ENCODE measurements around the gene GFER. TPM values are rescaled to one million over a fixed set of nuclear protein-coding genes. Genes with fewer than 3 reads are reported as not detected.

GFER gene
- total and polyA plus RNA-seq, 4 donors, result 7.4 to 28.4 (median 15.1) TPM

DNA sequence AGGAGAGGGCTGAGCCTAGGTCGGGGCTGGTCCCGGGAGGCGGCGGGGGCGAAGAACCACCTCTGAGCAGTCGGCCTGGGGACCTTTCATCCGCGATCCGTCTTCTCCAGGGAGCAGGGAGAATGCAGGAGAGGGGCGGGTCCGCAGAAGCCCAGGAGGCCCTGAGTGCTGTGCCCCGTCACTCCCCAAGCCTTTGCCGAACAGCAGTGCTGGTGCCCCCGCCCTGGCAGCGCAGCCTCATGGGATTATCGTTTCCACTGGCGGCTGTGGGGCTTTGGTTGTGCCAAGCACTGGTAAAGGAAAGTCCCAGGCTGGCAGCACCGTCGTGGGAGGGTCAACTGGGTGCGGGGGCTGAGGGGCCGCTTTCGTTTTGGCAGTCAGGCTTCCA, 11.5 kb upstream of the GFER start:
- Histone ChIP-seq H3K4me3 (ENCODE audit: low read depth in 1 of 3, low read length in 3 of 3) (peak overlapping the region; percentile 78 to 94 (median 91)), H3K27ac (ENCODE audit: low read depth in 1 of 2, low read length in 2 of 2) (no peak overlapping the region), H3K27me3 (ENCODE audit: control insufficient read depth in 4 of 4, insufficient read depth in 4 of 4, low read length in 3 of 4) (no peaks in the 10 kb centered on the region), H3K4me1 (ENCODE audit: control insufficient read depth in 4 of 4, insufficient read depth in 4 of 4, low read length in 3 of 4) (peaks cover 6 to 23% (median 18%) of the 10 kb centered on the region in 4 donors), H3K9me3 (ENCODE audit: control insufficient read depth in 4 of 4, low read length in 3 of 4) (no peaks in the 10 kb centered on the region), H3K36me3 (ENCODE audit: control insufficient read depth in 4 of 4, insufficient read depth in 3 of 4, low read depth in 1 of 4, low read length in 3 of 4) (peaks cover 13 to 31% (median 15%) of the 10 kb centered on the region in 4 donors), H3K9ac (ENCODE audit: low read depth in 1 of 2, low read length in 2 of 2) (peak overlapping the region; percentile 6 to 90)
- no peak for DNase-seq (ENCODE audit: low spot score)
- WGBS, result 3% methylated on average over 22 of the region's 22 CpGs
- TF ChIP-seq RAD21 (IDR thresholded peaks at IDR 0.05), result no peak
- TF ChIP-seq, protein P1, sequence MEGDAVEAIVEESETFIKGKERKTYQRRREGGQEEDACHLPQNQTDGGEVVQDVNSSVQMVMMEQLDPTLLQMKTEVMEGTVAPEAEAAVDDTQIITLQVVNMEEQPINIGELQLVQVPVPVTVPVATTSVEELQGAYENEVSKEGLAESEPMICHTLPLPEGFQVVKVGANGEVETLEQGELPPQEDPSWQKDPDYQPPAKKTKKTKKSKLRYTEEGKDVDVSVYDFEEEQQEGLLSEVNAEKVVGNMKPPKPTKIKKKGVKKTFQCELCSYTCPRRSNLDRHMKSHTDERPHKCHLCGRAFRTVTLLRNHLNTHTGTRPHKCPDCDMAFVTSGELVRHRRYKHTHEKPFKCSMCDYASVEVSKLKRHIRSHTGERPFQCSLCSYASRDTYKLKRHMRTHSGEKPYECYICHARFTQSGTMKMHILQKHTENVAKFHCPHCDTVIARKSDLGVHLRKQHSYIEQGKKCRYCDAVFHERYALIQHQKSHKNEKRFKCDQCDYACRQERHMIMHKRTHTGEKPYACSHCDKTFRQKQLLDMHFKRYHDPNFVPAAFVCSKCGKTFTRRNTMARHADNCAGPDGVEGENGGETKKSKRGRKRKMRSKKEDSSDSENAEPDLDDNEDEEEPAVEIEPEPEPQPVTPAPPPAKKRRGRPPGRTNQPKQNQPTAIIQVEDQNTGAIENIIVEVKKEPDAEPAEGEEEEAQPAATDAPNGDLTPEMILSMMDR (IDR thresholded peaks at IDR 0.05; ENCODE audit: low read depth, low read length, missing input control), result no peak
- TF ChIP-seq, protein P2, sequence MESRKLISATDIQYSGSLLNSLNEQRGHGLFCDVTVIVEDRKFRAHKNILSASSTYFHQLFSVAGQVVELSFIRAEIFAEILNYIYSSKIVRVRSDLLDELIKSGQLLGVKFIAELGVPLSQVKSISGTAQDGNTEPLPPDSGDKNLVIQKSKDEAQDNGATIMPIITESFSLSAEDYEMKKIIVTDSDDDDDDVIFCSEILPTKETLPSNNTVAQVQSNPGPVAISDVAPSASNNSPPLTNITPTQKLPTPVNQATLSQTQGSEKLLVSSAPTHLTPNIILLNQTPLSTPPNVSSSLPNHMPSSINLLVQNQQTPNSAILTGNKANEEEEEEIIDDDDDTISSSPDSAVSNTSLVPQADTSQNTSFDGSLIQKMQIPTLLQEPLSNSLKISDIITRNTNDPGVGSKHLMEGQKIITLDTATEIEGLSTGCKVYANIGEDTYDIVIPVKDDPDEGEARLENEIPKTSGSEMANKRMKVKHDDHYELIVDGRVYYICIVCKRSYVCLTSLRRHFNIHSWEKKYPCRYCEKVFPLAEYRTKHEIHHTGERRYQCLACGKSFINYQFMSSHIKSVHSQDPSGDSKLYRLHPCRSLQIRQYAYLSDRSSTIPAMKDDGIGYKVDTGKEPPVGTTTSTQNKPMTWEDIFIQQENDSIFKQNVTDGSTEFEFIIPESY (IDR thresholded peaks at IDR 0.05), result no peak
- TF ChIP-seq EGR1 (IDR thresholded peaks at IDR 0.05; ENCODE audit: low read depth in 2 of 2), result no peak
- no peak for TF ChIP-seq NR2F2 (IDR thresholded peaks at IDR 0.05)
- TF ChIP-seq HNF4A (conservative IDR thresholded peaks at IDR 0.05), result no peak
- no peak for TF ChIP-seq GABPA (IDR thresholded peaks at IDR 0.05 in 1 of 2, conservative IDR thresholded peaks at IDR 0.05 in 1 of 2)
- no peak for TF ChIP-seq JUND (IDR thresholded peaks at IDR 0.05)
- no peak for TF ChIP-seq YY1 (IDR thresholded peaks at IDR 0.05)
- no peak for TF ChIP-seq HNF4G (IDR thresholded peaks at IDR 0.05)

DNA sequence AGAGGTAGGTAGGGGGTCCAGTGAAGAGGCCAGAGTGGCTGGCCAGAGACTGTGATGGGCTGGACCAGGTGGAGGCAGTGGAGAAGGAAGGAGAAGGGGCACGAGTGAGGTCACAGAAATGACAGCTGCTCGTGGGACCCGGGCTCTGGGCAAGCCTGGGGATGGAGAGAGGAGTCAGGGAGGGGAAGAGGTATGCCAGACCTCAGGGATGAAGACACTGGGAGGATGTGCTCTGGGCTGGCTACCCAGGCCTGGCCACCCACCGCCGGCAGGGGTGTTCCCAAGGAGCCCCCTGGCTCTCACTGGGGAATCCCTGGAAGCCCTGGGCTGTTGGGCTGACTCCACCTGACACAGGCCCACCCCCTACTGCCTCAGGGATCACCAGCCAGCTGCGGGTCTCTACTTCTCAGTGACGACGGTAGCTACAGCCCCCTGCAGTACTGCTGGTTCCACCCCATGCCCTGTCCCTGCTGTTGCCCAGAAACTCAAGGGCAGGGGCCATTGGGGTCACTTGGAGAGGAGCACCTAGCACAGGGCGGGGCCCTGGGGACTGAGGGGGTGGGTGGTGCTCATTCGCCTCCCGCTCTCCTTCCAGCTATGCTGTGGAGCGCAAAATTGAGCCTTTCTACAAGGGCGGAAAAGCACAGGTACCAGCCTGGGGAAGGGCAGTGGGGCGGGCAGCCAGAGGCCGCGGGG, 10.4 kb upstream of the GFER start:
- Histone ChIP-seq H3K4me3 (ENCODE audit: low read depth in 1 of 3, low read length in 3 of 3) (no peak overlapping the region), H3K27ac (ENCODE audit: low read depth in 1 of 2, low read length in 2 of 2) (no peak overlapping the region), H3K27me3 (ENCODE audit: control insufficient read depth in 4 of 4, insufficient read depth in 4 of 4, low read length in 3 of 4) (no peaks in the 10 kb centered on the region), H3K9me3 (ENCODE audit: control insufficient read depth in 4 of 4, low read length in 3 of 4) (no peaks in the 10 kb centered on the region), H3K4me1 (ENCODE audit: control insufficient read depth in 4 of 4, insufficient read depth in 4 of 4, low read length in 3 of 4) (peaks cover 6 to 23% (median 18%) of the 10 kb centered on the region in 4 donors), H3K36me3 (ENCODE audit: control insufficient read depth in 4 of 4, insufficient read depth in 3 of 4, low read depth in 1 of 4, low read length in 3 of 4) (peaks cover 14 to 41% (median 16%) of the 10 kb centered on the region in 4 donors), H3K9ac (ENCODE audit: low read depth in 1 of 2, low read length in 2 of 2) (no peak overlapping the region)
- no peak for DNase-seq (ENCODE audit: low spot score)
- 95% methylated on average over 16 of the region's 16 CpGs for WGBS
- TF ChIP-seq EGR1 (IDR thresholded peaks at IDR 0.05; ENCODE audit: low read depth in 2 of 2), result no peak
- no peak for TF ChIP-seq TAF1 (conservative IDR thresholded peaks at IDR 0.05)
- no peak for TF ChIP-seq JUND (IDR thresholded peaks at IDR 0.05)

DNA sequence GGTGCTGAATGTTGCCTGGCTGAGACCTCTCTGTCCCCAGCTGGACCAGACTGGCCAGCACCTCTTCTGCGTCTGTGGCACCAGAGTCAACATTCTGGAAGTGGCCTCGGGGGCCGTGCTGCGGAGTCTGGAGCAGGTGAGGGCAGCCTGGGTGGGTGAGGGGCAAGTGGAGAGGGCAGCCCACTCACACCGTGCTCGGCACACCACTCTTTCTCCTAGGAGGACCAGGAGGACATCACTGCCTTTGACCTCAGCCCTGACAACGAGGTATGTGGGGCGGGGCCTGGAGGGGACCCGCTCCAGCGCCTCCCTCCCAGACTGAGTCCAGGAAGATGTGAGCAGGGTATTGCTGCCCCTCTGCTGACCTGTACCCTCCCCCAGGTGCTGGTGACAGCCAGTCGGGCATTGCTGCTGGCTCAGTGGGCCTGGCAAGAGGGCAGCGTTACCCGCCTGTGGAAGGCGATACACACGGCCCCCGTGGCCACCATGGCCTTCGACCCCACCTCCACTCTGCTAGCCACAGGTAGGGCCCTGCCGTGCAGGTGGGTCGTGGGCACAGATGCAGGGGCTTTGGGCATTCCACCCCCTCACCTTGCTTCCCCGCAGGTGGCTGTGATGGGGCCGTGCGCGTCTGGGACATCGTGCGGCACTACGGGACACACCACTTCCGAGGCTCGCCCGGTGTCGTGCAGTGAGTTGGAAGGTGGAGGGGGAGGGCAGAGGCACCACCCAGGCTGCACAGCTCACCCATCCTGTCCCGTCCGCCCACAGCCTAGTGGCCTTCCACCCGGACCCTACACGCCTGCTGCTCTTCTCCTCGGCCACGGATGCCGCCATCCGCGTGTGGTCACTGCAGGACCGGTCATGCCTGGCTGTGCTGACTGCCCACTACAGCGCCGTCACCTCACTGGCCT, 9.6 kb upstream of the GFER start:
- Histone ChIP-seq H3K4me1 (ENCODE audit: control insufficient read depth in 4 of 4, insufficient read depth in 4 of 4, low read length in 3 of 4) (peaks cover 6 to 23% (median 18%) of the 10 kb centered on the region in 4 donors), H3K9ac (ENCODE audit: low read depth in 1 of 2, low read length in 2 of 2) (no peak overlapping the region), H3K27ac (ENCODE audit: low read depth in 1 of 2, low read length in 2 of 2) (no peak overlapping the region), H3K27me3 (ENCODE audit: control insufficient read depth in 4 of 4, insufficient read depth in 4 of 4, low read length in 3 of 4) (no peaks in the 10 kb centered on the region), H3K36me3 (ENCODE audit: control insufficient read depth in 4 of 4, insufficient read depth in 3 of 4, low read depth in 1 of 4, low read length in 3 of 4) (peaks cover 14 to 41% (median 16%) of the 10 kb centered on the region in 4 donors), H3K4me3 (ENCODE audit: low read depth in 1 of 3, low read length in 3 of 3) (no peak overlapping the region), H3K9me3 (ENCODE audit: control insufficient read depth in 4 of 4, low read length in 3 of 4) (no peaks in the 10 kb centered on the region)
- DNase-seq (ENCODE audit: low spot score), result no peak
- TF ChIP-seq YY1 (IDR thresholded peaks at IDR 0.05) (no peak), EGR1 (IDR thresholded peaks at IDR 0.05; ENCODE audit: low read depth in 2 of 2) (no peak)
- TF ChIP-seq, protein P3, sequence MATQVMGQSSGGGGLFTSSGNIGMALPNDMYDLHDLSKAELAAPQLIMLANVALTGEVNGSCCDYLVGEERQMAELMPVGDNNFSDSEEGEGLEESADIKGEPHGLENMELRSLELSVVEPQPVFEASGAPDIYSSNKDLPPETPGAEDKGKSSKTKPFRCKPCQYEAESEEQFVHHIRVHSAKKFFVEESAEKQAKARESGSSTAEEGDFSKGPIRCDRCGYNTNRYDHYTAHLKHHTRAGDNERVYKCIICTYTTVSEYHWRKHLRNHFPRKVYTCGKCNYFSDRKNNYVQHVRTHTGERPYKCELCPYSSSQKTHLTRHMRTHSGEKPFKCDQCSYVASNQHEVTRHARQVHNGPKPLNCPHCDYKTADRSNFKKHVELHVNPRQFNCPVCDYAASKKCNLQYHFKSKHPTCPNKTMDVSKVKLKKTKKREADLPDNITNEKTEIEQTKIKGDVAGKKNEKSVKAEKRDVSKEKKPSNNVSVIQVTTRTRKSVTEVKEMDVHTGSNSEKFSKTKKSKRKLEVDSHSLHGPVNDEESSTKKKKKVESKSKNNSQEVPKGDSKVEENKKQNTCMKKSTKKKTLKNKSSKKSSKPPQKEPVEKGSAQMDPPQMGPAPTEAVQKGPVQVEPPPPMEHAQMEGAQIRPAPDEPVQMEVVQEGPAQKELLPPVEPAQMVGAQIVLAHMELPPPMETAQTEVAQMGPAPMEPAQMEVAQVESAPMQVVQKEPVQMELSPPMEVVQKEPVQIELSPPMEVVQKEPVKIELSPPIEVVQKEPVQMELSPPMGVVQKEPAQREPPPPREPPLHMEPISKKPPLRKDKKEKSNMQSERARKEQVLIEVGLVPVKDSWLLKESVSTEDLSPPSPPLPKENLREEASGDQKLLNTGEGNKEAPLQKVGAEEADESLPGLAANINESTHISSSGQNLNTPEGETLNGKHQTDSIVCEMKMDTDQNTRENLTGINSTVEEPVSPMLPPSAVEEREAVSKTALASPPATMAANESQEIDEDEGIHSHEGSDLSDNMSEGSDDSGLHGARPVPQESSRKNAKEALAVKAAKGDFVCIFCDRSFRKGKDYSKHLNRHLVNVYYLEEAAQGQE (IDR thresholded peaks at IDR 0.05), result no peak
- 96% methylated on average over 42 of the region's 42 CpGs for WGBS
